ENCODE measurements around the gene CKAP2.
A peak's percentile ranks its signal among the peaks of the same experiment; 100 is the strongest.
"Not testable (repeated sequence)": the region's sequence is repeated elsewhere in the genome, so short reads cannot be mapped to it uniquely, and the experiment has no call there.

CKAP2 gene

GRCh38 chr13:52452470-52452869 is 2.8 kb upstream of the CKAP2 start:
- Histone ChIP-seq H3K9me3 (ENCODE audit: control insufficient read depth, insufficient read depth, low read length) (no peaks in the 10 kb centered on the region), H3K4me3 (ENCODE audit: low read depth, low read length) (no peak overlapping the region), H3K36me3 (ENCODE audit: control insufficient read depth, insufficient read depth, low read length) (peaks cover 11% of the 10 kb centered on the region), H3K9ac (ENCODE audit: low read depth, low read length) (no peak overlapping the region), H3K27ac (ENCODE audit: low read depth, low read length) (no peak overlapping the region), H3K4me1 (ENCODE audit: control insufficient read depth, insufficient read depth, low read length) (peaks cover 22% of the 10 kb centered on the region), H3K27me3 (ENCODE audit: control insufficient read depth, insufficient read depth, low read length) (no peaks in the 10 kb centered on the region)

- H3K36me3 ChIP-seq (ENCODE audit: control insufficient read depth, insufficient read depth, low read length) = peaks cover 27% of the 10 kb centered on the region
- no peak overlapping the region for H3K27ac ChIP-seq (ENCODE audit: low read depth, low read length)
- H3K4me3 ChIP-seq (ENCODE audit: low read depth, low read length) = peak overlapping the region; percentile 98
- H3K9ac ChIP-seq (ENCODE audit: low read depth, low read length) = peak overlapping the region; percentile 81; the same call in 1 of the 2 replicates
- H3K27me3 ChIP-seq (ENCODE audit: control insufficient read depth, insufficient read depth, low read length) = no peaks in the 10 kb centered on the region
- peaks cover 11% of the 10 kb centered on the region for H3K4me1 ChIP-seq (ENCODE audit: control insufficient read depth, insufficient read depth, low read length)
- H3K9me3 ChIP-seq (ENCODE audit: control insufficient read depth, insufficient read depth, low read length) = no peaks in the 10 kb centered on the region
These were observed 839 bp upstream of the CKAP2 start for GRCh38 chr13:52454459-52454819.

- H3K36me3 ChIP-seq (ENCODE audit: control insufficient read depth, insufficient read depth, low read length) = peaks cover 37% of the 10 kb centered on the region
- peak overlapping the region; percentile 98 for H3K4me3 ChIP-seq (ENCODE audit: low read depth, low read length)
- peak overlapping the region; percentile 81 for H3K9ac ChIP-seq (ENCODE audit: low read depth, low read length)
- no peaks in the 10 kb centered on the region for H3K9me3 ChIP-seq (ENCODE audit: control insufficient read depth, insufficient read depth, low read length)
- H3K4me1 ChIP-seq (ENCODE audit: control insufficient read depth, insufficient read depth, low read length) = peaks cover 10% of the 10 kb centered on the region
- H3K27me3 ChIP-seq (ENCODE audit: control insufficient read depth, insufficient read depth, low read length) = no peaks in the 10 kb centered on the region
- peak overlapping the region; percentile 92 for H3K27ac ChIP-seq (ENCODE audit: low read depth, low read length)
These were observed 381 bp downstream of the CKAP2 start for GRCh38 chr13:52455677-52456041.

- no peak overlapping the region for H3K9ac ChIP-seq (ENCODE audit: low read depth, low read length)
- H3K27ac ChIP-seq (ENCODE audit: low read depth, low read length) = no peak overlapping the region
- peaks cover 5% of the 10 kb centered on the region for H3K4me1 ChIP-seq (ENCODE audit: control insufficient read depth, insufficient read depth, low read length)
- no peaks in the 10 kb centered on the region for H3K27me3 ChIP-seq (ENCODE audit: control insufficient read depth, insufficient read depth, low read length)
- H3K4me3 ChIP-seq (ENCODE audit: low read depth, low read length) = no peak overlapping the region
- peaks cover 76% of the 10 kb centered on the region for H3K36me3 ChIP-seq (ENCODE audit: control insufficient read depth, insufficient read depth, low read length)
- H3K9me3 ChIP-seq (ENCODE audit: control insufficient read depth, insufficient read depth, low read length) = no peaks in the 10 kb centered on the region
These were observed 4.4 kb downstream of the CKAP2 start for GRCh38 chr13:52459668-52460067.

- no peaks in the 10 kb centered on the region for H3K9me3 ChIP-seq (ENCODE audit: control insufficient read depth, insufficient read depth, low read length)
- no peak overlapping the region for H3K9ac ChIP-seq (ENCODE audit: low read depth, low read length)
- peaks cover 2% of the 10 kb centered on the region for H3K4me1 ChIP-seq (ENCODE audit: control insufficient read depth, insufficient read depth, low read length)
- H3K4me3 ChIP-seq (ENCODE audit: low read depth, low read length) = no peak overlapping the region
- H3K27me3 ChIP-seq (ENCODE audit: control insufficient read depth, insufficient read depth, low read length) = no peaks in the 10 kb centered on the region
- H3K36me3 ChIP-seq (ENCODE audit: control insufficient read depth, insufficient read depth, low read length) = peaks cover 92% of the 10 kb centered on the region
- no peak overlapping the region for H3K27ac ChIP-seq (ENCODE audit: low read depth, low read length)
These were observed 6.0 kb downstream of the CKAP2 start for GRCh38 chr13:52461265-52461664.

- Histone ChIP-seq H3K27me3 (ENCODE audit: control insufficient read depth, insufficient read depth, low read length) (no peaks in the 10 kb centered on the region), H3K4me3 (ENCODE audit: low read depth, low read length) (no peak overlapping the region), H3K27ac (ENCODE audit: low read depth, low read length) (no peak overlapping the region), H3K36me3 (ENCODE audit: control insufficient read depth, insufficient read depth, low read length) (peaks cover 90% of the 10 kb centered on the region), H3K9ac (ENCODE audit: low read depth, low read length) (no peak overlapping the region), H3K4me1 (ENCODE audit: control insufficient read depth, insufficient read depth, low read length) (no peaks in the 10 kb centered on the region), H3K9me3 (ENCODE audit: control insufficient read depth, insufficient read depth, low read length) (no peaks in the 10 kb centered on the region)
These were observed 8.2 kb downstream of the CKAP2 start for GRCh38 chr13:52463526-52463925.

- H3K4me1 ChIP-seq (ENCODE audit: control insufficient read depth, insufficient read depth, low read length); H3K9me3 ChIP-seq (ENCODE audit: control insufficient read depth, insufficient read depth, low read length); H3K9ac ChIP-seq (ENCODE audit: low read depth, low read length); H3K27me3 ChIP-seq (ENCODE audit: control insufficient read depth, insufficient read depth, low read length); H3K27ac ChIP-seq (ENCODE audit: low read depth, low read length); H3K4me3 ChIP-seq (ENCODE audit: low read depth, low read length): not testable (repeated sequence)
- H3K36me3 ChIP-seq (ENCODE audit: control insufficient read depth, insufficient read depth, low read length) = peaks cover 75% of the 10 kb centered on the region
These were observed 13.2 kb downstream of the CKAP2 start for GRCh38 chr13:52468487-52468886.

- H3K27ac ChIP-seq (ENCODE audit: low read depth, low read length); H3K4me3 ChIP-seq (ENCODE audit: low read depth, low read length); H3K9me3 ChIP-seq (ENCODE audit: control insufficient read depth, insufficient read depth, low read length); H3K27me3 ChIP-seq (ENCODE audit: control insufficient read depth, insufficient read depth, low read length); H3K9ac ChIP-seq (ENCODE audit: low read depth, low read length); H3K4me1 ChIP-seq (ENCODE audit: control insufficient read depth, insufficient read depth, low read length): not testable (repeated sequence)
- H3K36me3 ChIP-seq (ENCODE audit: control insufficient read depth, insufficient read depth, low read length) = peaks cover 13% of the 10 kb centered on the region
These were observed 25.6 kb downstream of the CKAP2 start for GRCh38 chr13:52480677-52481428.

- not testable (repeated sequence) for H3K9ac ChIP-seq (ENCODE audit: low read depth, low read length); H3K27me3 ChIP-seq (ENCODE audit: control insufficient read depth, insufficient read depth, low read length)
These were observed 31.8 kb downstream of the CKAP2 start for GRCh38 chr13:52487078-52487477.

GRCh38 chr13:52488763-52489162 is 33.5 kb downstream of the CKAP2 start:
- H3K4me3 ChIP-seq (ENCODE audit: low read depth, low read length); H3K27me3 ChIP-seq (ENCODE audit: control insufficient read depth, insufficient read depth, low read length); H3K9me3 ChIP-seq (ENCODE audit: control insufficient read depth, insufficient read depth, low read length); H3K9ac ChIP-seq (ENCODE audit: low read depth, low read length); H3K4me1 ChIP-seq (ENCODE audit: control insufficient read depth, insufficient read depth, low read length); H3K27ac ChIP-seq (ENCODE audit: low read depth, low read length); H3K36me3 ChIP-seq (ENCODE audit: control insufficient read depth, insufficient read depth, low read length): not testable (repeated sequence)

More at GRCh38 chr13:52487078-52487477, 31.8 kb downstream of the CKAP2 start:
- H3K4me1 ChIP-seq (ENCODE audit: control insufficient read depth, insufficient read depth, low read length); H3K36me3 ChIP-seq (ENCODE audit: control insufficient read depth, insufficient read depth, low read length); H3K27ac ChIP-seq (ENCODE audit: low read depth, low read length); H3K9me3 ChIP-seq (ENCODE audit: control insufficient read depth, insufficient read depth, low read length); H3K4me3 ChIP-seq (ENCODE audit: low read depth, low read length): not testable (repeated sequence)

- H3K27me3 ChIP-seq (ENCODE audit: control insufficient read depth, insufficient read depth, low read length); H3K36me3 ChIP-seq (ENCODE audit: control insufficient read depth, insufficient read depth, low read length); H3K4me1 ChIP-seq (ENCODE audit: control insufficient read depth, insufficient read depth, low read length); H3K9me3 ChIP-seq (ENCODE audit: control insufficient read depth, insufficient read depth, low read length); H3K27ac ChIP-seq (ENCODE audit: low read depth, low read length); H3K9ac ChIP-seq (ENCODE audit: low read depth, low read length); H3K4me3 ChIP-seq (ENCODE audit: low read depth, low read length): not testable (repeated sequence)
These were observed 35.7 kb downstream of the CKAP2 start for GRCh38 chr13:52491015-52491414.
